ENCODE results near the gene CNR1.

DNA sequence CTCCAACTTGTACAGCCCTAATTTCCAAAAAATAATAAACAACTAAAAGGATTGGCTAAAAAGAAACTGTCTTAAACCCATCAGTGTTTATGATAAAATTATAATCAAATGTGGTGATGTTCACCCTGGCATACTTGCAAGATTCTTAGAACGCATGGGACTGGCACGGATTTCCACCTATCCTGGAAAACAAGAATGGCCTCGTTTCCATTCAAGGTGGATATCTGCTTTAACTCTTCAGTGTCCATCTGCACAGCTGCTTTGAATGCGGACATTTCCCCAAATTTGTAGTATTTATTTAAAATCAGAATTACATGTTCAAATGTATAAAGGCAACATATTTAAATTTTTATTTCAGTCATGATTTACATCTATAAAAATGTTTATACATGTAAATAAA is 4.2 kb downstream of the CNR1 start:
- TF ChIP-seq, protein P1, sequence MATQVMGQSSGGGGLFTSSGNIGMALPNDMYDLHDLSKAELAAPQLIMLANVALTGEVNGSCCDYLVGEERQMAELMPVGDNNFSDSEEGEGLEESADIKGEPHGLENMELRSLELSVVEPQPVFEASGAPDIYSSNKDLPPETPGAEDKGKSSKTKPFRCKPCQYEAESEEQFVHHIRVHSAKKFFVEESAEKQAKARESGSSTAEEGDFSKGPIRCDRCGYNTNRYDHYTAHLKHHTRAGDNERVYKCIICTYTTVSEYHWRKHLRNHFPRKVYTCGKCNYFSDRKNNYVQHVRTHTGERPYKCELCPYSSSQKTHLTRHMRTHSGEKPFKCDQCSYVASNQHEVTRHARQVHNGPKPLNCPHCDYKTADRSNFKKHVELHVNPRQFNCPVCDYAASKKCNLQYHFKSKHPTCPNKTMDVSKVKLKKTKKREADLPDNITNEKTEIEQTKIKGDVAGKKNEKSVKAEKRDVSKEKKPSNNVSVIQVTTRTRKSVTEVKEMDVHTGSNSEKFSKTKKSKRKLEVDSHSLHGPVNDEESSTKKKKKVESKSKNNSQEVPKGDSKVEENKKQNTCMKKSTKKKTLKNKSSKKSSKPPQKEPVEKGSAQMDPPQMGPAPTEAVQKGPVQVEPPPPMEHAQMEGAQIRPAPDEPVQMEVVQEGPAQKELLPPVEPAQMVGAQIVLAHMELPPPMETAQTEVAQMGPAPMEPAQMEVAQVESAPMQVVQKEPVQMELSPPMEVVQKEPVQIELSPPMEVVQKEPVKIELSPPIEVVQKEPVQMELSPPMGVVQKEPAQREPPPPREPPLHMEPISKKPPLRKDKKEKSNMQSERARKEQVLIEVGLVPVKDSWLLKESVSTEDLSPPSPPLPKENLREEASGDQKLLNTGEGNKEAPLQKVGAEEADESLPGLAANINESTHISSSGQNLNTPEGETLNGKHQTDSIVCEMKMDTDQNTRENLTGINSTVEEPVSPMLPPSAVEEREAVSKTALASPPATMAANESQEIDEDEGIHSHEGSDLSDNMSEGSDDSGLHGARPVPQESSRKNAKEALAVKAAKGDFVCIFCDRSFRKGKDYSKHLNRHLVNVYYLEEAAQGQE (IDR thresholded peaks at IDR 0.05; ENCODE audit: insufficient read depth in 1 of 2, low read depth in 2 of 2, low read length in 1 of 2): no peak
- TF ChIP-seq CTCF (IDR thresholded peaks at IDR 0.05) (no peak), SIN3A (IDR thresholded peaks at IDR 0.05; ENCODE audit: borderline replicate concordance, insufficient read depth, low read depth, low read length) (no peak), POLR2AphosphoS5 (IDR thresholded peaks at IDR 0.05; ENCODE audit: low read depth, low read length) (no peak), TCF7L2 (IDR thresholded peaks at IDR 0.05; ENCODE audit: low read depth, low read length) (no peak)
